Measurements from ENCODE around the gene MDH1B.

DNA sequence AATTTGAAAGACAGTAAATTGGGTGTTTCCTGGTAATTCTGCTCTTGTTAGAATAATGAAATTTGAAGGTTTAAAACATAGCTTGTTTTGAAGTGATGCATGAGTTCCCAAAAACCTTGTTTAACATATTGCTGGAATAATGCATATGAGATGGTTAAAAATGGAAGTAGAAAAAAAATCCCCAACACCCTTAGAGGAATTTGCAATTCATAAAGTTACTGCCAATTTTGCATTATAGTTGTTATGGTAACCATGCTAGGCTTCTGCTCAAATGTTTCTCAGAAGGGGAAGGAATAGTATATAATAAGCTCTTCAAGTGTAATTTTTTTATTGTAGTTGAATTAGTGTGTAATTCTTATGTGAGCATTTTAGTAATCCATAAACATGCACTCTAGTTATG, 49.4 kb upstream of the MDH1B start:
- TF ChIP-seq, protein P1, sequence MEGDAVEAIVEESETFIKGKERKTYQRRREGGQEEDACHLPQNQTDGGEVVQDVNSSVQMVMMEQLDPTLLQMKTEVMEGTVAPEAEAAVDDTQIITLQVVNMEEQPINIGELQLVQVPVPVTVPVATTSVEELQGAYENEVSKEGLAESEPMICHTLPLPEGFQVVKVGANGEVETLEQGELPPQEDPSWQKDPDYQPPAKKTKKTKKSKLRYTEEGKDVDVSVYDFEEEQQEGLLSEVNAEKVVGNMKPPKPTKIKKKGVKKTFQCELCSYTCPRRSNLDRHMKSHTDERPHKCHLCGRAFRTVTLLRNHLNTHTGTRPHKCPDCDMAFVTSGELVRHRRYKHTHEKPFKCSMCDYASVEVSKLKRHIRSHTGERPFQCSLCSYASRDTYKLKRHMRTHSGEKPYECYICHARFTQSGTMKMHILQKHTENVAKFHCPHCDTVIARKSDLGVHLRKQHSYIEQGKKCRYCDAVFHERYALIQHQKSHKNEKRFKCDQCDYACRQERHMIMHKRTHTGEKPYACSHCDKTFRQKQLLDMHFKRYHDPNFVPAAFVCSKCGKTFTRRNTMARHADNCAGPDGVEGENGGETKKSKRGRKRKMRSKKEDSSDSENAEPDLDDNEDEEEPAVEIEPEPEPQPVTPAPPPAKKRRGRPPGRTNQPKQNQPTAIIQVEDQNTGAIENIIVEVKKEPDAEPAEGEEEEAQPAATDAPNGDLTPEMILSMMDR (IDR thresholded peaks at IDR 0.05): no peak
- no peak for TF ChIP-seq POLR2A (IDR thresholded peaks at IDR 0.05)

Data from adrenal gland (tissue), 5 donors.